GM18868 (cell line): Measurements from ENCODE around the gene GPR108.

Experiments used
- ATAC-seq: cut with Tn5 transposase; IDR thresholded peaks from one replicate; pipeline ENCODE4 v1.9.1; 2021; ENCODE audit warnings: mild to moderate bottlenecking, moderate library complexity; ENCODE audit not compliant: unreplicated experiment

The GPR108 gene

DNA sequence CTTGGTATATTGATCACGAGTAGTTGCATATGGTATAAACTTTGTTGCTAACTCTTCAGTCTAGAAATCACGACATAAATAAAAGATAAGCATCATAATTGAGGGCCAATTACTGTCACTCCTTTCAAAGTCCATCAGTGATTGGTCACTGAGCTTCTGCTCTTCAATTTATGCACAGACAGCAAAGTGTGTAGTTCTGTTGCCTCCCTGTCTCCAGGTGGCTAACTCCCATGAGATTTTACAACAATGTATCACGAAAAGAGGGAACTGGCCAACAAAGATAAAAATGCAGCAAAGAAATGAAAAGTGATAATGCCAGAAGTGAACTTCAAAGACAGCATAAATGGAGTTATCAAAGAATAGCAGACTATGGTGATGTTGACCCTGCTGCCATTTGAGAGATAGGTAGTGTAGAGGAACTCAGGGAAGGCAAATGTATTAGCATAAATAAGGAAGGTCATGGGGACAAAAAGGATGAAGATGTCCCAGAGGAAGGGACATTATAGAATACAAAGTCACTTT lies 54.7 kb downstream of the GPR108 start:
- ATAC-seq, result no peak

DNA sequence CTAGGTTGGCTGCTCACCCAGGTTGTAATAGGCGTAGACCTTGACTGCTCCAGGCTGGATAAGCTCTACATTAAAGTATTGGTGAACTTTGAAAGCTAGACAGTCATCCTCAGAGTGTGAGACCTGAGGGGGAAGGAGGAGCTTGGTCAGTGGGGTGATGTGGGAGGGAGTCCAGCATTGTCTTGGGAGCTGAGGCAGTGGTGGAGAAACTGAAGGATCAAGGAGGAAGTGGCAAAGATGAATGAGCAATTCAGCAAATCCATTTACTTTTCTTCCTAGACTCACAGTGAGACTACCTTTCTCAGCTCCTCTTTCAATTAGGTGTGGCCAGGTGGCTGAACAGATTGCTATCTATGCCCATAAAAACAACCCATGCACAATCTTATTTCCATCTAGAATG lies 57.2 kb downstream of the GPR108 start:
- ATAC-seq, result no peak
